GM19035 (cell line): ENCODE measurements around the gene MTG1.
"Not testable (repeated sequence)": the region's sequence is repeated elsewhere in the genome, so short reads cannot be mapped to it uniquely, and the experiment has no call there.

ENCODE experiments used
- ATAC-seq: cut with Tn5 transposase; IDR thresholded peaks from one replicate; pipeline ENCODE4 v1.9.1; 2021; ENCODE audit not compliant: unreplicated experiment

Gene MTG1

DNA sequence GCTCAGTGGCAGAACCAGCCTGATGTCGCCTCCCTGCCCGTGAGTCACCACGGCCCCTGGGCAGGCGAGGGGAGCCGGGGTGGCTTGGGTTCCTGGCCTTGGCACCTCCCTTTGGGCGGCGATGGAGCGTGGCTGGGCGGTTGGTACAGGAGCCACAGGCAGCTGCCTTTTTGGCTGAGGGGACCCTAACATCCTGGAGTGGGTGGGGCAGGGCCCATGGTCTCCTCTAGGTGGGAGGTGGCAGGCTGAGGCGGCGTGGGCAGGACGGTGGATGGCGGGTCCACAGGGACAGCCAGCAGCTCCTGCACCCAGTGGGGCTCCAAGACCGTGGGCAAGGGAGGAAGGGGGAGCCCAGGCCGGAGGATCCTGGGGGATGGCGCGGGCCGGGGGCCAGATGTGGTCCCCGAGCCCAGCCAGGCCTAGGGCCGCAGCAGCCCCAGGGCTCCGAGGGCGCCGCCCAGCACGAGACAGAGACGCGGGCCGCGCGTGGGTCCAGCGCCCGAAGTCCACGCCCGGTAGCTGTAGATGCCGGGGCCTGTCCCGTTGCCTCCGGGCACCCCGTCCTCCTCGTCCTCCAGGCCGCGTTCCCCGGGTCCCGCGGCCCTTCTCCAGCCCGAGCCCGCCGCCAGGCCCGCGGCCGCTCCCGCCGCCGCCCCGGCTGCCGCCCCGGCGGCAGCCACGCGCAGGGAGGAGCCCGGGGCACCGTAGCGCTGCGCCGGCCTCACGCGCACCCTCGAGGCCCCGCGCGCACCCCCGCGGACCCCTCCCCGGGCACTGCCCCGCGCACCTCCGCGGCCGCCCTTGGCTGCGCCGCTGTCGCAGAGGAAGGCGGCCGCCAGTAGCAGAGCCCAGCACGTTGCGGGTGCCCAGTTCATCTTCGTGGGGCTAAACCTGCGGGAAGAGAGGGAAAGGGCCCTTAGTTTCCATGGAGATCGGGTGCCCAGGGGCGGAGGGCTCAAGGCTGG, 29.1 kb downstream of the MTG1 start:
- ATAC-seq = no peak

DNA sequence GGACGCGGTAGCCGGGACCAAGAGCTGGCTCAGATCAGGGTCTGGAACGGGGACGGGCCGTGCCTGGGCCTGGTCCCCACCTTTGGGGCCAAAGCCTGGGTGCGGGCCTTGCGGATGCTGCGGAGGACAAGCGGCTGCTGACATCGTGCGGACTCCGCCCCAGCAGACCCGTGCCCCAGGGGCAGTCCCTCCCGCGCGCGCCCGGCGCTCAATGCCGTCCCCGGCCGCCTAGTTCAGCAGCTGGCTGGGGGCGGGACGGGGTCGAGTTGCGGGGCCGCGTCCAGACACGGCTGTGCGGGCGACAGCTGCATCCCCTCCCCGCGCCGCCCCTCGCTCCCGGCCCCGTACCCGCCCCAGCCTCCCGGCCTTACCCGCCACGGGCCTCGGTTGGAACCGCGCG, 30.1 kb downstream of the MTG1 start:
- not testable (repeated sequence) for ATAC-seq

DNA sequence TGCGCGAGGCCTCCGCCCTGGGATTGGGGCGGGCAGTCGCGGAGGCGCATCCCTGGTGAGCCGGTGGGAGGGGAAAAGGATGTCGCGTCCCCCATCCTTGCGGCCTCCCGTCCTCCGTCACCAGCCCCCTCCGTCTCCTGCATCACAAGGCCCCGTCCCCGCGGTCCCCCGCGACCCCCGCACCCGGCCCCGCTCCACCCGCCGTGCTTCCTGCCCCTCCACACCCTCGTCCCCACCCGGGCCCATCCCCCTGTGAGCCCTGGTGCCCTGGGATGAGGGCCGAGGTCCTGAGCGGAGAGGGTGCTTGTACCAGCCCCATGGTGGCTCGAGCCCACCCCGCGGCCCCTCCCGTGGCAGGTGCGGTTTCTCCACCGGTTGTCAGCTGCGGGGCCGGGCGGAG, 30.6 kb downstream of the MTG1 start, which contains the start of gene SPRN:
SPRN (minus strand) TSS at position 25 of the 400 bp plus-strand sequence. CDS start 944 bp downstream, outside the sequence.
- not testable (repeated sequence) for ATAC-seq

DNA sequence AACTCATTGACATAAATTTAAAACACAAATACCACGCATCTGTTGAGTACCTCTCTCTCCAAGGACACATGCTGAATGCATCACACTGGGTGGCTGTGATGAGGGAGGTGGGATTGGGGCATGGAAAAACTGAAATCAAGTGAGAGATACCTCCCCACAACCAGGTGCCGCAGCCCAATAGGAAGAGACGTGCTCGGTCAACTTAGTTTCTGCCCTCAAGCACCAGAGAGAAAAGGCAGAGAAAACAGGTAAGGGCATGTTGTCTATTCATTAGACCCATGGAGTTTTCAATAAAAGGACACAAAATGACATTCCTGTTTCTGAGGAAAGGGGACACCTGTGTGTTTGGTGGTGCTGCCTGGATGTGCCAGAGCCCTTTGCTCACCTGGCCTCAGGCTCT, 35.6 kb downstream of the MTG1 start:
- not testable (repeated sequence) for ATAC-seq

DNA sequence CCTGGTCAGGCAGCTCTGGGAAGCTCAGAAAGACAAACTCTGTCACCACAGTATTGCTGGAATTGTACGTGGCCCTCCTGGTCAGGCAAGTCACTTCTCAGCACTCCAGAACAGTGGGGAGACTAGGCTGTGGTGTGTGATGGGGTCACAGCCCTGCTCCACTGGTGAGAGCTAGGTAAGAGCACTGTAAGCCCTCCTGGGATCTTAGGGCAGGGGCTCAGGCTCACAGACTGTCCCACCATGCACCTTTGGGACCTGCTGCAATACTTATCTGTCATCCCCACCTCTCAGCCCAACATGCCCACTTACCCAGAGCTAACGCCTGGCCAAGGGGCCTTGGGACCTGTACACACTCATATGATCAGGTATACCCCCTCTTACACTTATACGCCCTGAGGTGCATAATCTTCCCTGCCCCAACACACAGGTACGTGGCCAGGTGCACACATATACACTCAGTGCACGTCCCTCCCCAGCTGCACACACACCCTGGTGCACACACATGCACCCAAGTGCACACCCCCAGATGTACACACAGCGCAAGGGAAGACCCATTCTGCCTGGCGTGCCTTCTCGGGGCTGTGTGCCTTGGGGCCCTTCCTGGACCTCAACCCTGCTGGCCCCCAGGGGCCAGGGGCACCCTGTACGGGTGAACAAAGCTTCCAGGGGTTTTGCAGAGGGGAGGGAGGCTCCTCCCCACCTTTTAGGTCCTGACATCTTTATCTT, 38.1 kb downstream of the MTG1 start:
- not testable (repeated sequence) for ATAC-seq

DNA sequence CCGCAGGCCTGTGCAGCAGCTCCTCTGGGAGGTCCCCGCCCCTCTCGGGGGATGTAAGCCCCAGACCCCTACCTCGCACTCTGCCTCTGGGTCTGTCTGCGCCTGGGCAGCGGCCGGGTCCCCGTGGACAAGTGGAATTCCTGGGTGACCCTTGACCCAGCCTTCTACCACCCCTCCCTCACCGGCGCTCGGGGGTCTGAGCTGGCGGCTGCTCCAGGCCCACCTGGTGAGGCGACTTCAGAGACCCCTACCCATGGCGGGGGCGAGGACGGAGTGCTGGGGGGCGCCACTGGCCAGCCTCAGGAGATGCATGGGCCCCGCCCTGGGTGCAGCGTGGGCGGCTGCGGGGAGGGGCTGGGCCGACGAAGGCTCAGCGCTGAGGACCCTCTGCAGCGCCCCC, 38.8 kb downstream of the MTG1 start:
- ATAC-seq = not testable (repeated sequence)

DNA sequence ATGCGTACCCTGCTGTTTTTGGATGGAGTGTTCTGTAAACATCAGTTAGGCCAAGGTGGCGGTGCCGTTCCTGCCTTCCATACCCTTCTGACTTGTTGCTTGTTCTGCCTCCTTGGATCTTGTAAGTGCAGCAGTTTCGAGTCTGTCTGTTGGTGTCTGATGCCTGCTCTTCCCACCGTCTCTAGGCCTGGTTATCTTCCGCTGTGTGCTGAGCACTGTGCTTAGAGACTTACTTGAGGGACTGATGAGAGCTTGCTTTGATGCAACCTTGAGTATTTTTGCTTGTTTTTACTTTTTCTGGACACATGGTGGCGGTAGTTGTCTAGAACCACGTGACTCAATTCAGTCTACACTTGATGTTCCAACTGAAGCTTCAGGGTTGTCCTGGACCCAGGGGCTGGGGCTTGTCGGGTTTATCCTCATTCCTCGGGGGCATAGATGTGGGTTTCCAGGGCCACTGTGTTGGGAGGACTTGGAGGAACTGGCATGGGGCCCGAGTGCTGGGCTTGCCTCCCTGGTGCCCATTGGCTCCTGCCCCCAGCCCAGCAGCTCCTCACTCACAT, 44.8 kb downstream of the MTG1 start:
- ATAC-seq = no peak

DNA sequence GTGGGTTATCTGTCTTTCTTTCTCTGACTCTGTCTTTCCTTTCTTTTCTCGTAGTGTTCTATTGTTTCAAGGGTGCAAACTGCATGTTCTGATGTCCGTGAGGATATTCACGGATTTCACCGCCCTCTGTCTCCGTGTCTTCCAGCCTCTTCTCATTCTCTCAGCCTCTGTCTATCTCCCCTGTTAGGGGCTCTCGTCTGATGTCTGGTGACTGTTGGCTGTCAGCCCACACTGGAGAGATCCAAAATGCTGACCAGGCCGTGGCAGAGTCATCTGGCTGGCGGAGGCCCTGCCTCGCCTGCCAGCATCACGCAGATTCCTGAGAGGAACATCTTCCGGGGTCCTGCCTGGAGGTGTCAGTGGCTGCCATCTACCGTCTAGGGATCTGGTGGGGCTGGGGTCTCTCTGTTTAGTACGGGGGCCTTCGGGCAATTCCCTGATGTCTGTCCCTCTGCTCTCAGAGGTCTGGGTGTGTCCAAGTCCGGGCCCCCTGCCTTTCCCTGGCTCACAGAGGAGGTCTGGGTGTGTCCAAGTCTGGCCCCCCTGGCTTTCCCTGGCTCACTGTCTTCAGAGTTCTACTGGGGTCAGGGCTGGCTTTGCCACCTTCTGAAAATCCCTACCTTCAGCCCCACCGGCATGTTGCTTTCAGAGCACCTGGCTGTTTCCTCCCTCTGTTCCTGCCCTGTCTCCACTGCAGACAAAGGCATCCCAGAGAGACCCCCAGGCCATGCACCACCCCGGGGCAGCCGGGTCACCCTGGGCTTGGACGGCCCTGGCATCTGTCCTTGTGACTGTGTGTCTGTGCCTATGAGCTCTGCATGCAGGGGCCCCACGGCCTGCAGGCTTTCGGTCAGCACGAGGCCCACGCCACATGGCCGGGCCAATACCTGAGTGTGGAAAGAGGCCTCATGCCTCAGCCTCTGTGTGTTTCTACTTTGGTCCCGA, 45.8 kb downstream of the MTG1 start:
- ATAC-seq = no peak

DNA sequence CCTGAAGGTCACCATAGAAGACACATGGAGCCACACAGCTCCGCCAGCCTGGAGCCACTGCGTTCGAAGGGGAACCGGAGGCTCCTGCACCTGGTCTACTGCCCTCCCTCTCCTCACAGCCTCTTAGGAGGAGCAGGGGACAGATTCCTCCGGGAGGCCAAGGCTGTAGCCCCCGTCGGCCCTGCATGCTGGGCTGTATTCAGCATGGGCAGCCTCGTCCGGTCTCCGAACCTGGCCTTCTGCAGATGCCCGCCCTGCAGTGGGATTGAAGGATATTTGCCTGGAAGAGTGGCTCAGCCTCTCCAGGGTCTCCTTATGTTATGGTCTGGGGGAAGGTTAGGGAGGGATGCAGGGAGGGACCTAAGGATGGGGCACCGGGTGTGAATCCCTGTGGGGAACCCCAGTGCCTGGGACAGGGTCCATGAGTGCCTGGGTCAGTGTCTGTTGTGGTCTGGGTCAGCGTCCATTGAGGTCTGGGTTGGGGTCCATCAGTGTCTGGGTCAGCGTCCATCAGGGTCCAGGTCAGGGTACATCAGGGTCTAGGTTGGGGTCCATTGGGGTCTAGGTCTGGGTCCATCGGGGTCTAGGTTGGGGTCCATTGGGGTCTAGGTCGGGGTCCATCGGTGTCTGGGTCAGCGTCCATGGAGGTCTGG, 46.8 kb downstream of the MTG1 start:
- no peak for ATAC-seq

DNA sequence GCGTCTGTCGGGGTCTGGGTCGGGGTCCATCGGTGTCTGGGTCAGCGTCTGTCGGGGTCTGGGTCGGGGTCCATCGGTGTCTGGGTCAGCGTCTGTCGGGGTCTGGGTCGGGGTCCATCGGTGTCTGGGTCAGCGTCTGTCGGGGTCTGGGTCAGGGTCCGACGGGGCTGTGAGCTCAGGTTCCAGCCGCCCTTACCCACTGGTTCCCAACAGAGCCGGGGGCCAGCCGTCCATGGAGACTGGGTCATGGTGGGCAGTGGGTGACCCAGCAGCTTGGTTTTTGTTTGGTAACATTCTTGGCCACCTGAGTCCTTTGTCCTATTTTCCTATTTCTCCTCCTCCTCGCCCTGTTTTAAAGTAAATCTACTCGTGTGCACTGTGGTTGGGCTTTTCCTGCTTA, 47.4 kb downstream of the MTG1 start:
- ATAC-seq = not testable (repeated sequence)

DNA sequence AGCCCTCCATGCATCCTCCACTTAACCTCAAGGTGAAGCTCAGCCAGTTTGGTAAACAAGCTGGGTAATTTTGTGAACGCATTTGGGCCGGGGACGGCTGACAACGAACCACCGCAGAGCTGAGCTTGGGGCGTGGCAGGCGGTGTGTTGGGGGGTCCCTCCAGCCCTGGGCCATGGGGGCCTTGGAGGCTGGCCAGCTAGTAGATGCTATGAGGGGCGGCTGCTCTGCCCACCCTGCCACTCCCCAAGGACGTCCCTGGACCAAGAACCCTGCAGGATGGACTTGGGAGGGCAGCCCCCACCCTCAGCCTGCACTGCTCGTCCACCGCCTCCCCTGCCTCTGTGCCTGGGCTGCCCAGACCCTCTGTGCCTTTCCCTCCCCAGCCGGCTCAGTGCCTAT, 47.8 kb downstream of the MTG1 start:
- no peak for ATAC-seq

DNA sequence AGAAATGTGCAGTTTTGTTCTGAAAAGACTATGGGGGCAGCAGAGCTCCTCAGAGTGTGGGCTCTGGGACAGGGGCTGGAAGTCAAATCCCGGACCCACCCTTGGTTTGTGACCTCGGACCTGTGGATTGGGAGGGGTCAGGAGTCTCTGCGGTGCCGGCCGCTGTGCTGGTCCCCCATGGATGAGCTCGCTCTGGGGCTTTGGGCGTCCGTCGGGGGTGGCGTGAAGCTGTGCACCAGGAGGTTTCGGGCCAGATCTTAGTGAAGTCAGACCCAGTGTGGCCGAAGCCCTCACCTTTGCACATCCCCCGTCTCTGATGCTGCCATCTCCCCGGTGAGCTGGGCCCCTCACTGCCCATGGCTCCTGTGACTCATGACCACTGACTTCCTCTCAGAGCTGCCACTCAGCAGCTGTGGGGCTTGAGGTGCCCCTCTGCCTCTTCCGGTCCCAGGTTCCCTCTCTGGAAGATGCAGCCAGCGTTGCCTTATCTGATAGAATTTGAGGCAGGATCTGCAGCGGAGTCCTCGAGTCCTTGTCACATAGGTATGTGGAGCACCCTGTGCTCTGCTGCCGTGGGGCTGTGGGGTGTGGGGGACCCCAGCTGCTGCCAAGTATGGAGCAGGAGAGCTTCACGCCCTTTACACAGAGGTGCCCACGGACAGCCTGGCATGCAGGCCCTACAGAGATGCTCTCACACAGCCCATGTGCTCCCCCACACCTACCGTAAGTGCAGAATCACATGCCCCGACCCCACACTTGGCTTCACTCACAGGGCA, 48.4 kb downstream of the MTG1 start:
- ATAC-seq = no peak

DNA sequence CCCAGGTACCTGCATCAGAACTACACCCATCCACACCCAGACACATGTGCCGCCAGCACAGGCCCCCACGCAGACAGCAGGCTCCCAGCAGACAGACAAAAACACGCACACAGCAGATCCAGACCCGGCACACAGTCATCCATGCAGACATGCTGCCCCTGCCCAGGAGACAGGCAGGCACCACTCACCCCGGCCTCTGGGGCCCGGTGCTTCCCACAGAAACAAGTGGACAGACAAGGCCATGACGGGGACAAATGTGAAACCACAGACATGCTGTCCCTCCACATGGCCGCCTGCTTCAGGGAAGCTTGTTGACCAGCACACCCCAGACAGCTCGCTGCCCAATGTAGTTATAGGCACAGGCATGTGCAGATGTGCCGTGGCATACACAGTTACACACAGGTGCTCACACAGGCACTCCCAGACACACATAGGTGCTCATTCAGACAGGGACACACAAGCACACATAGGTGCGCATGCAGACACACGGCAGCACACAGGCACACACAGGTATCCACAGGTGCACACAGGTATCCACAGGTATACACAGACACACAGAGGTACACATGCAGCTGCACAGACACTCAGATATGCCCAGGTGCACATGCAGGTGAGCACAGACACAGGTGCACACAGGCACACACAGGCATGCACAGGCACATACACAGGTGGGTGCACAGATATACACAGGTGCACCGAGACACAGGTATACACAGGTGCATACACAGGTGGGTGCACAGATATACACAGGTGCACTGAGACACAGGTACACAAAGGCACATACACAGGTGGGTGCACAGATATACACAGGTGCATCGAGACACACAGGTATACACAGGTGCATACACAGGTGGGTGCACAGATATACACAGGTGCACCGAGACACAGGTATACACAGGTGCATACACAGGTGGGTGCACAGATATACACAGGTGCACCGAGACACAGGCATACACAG, 49.3 kb downstream of the MTG1 start:
- no peak for ATAC-seq

DNA sequence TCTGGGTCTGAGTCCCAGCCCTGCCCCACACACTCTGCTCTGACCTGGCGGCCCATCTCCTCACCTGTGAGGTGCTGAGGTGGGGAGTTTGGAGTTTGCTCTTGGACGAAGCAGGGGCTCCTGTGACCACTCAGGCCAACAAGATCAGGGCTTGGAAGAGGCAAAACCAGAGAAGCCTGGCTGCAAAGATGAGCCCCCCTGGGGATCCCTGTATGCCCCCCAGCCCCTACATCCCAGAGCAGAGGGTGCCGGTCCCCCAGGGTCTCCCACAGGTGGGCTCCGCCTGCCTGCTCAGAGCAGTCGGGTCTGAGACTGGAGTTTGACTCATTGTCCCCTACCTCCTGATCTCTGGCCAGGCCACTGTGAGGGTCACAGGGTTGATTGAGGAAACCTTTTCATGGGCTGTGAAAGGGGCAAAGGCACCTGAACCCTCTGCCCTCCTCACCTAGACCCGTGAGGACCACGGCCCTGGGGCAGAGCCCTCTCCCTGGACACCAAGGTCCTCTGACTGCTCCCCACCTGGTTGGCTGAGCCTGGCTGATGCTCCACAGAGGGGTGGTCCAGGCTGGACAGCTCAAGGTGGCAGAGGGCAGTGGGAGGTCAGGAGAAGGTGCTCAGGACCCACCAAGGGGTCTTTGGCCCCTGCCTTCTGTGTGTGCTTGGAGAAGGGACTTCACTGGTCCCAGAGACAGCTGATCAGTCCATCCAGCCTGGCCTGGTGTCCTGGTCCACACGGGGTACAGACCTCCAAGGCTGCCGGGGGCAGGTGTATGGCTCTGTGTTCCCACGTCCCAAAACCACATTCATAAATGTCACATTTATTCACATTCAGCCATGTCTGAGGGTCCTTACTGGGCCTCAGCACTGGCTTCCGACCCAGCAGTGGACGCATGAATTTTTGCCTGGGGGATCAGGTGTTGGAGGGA, 50.6 kb downstream of the MTG1 start:
- ATAC-seq = no peak

DNA sequence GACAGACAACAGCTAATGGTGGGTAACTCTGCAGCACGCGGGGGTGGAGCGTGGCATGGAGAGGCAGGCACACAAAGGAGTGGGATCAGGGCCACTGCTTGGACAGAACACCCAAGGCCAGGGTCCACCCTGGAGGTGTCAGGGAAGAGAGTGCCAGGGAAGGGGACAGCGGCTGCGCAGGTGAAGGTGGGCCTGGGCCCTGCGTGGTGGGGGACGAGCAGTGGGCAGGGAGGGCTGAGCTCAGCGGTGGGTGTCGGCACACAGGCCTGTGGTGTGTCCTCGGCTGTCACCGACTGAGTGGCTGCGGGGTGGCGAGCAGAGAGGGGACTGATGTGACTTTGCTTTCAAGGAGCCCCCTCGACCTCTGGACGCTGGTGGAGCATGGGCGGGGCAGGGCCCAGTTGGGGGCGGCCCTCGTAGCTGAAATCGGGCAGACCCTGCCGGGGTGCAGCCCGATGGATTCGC, 51.3 kb downstream of the MTG1 start:
- ATAC-seq = no peak

DNA sequence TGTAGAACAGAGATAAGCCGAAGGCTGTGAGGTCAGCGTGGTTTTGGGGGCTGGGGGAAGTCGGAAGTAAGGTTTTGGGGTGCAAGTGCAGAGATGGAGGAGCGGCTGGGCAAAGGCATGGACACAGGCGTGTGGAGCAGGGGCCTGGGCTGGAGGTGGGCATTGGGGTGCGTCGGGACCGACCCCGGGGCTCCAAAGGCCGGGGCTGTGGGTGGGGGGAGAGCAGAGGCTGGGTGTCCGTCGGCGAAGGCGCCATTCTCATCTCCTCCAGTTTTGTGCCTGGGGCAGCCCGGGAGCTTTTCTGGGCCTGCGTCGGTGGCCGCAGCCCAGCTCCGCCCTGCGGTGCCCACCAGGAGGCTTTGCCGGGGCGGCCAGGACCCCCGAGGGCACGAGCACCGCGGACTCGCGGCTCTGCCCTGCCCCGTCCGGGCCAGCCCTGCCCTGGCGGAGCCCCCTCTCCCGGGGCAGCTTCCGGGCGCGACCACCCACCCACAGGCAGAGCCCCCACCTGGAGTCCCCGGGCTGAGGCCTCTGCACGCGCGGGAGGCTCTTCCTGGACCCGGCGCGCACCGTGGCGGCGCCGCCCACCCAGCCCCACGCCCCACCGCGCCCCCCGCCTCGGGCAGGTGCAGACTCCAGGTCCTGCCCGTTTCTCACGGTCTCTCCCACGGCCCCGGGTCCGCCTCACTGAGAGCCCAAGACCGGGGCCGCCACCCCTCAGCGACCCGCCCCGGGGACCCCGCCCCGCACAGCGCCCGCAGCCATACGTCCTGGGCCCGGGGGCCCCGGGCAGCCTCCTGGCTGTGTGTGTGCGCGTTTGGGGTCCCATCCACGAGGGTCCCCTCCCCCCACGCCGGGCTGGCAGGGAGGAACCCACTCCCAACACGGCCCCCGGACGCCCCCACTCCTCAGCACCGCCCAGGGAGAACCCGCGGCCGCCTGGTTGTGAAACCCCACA, 52.1 kb downstream of the MTG1 start:
- ATAC-seq = no peak
